Erythroblast (primary cell): Measurements from ENCODE around the gene RHOBTB3.
A peak's percentile ranks its signal among the peaks of the same experiment; 100 is the strongest.
"Not testable (repeated sequence)": the region's sequence is repeated elsewhere in the genome, so short reads cannot be mapped to it uniquely, and the experiment has no call there.

ENCODE experiments used
- DNase-seq, 2 experiments: peaks; one replicate each; lab custom pipeline; 2025; lab: John Stamatoyannopoulos, UW
- GATA1 ChIP-seq: IDR thresholded peaks from 2 replicates; pipeline ENCODE4 v1.6.1; 2011; ENCODE audit warnings: low read depth, mild to moderate bottlenecking, control low read depth, low read length, moderate library complexity
- POLR2A ChIP-seq: IDR thresholded peaks from 2 replicates; pipeline ENCODE4 v1.6.1; 2011; ENCODE audit warnings: mild to moderate bottlenecking, low read length

The RHOBTB3 gene

GRCh38 chr5:95801532-95801931 lies 70.4 kb downstream of the RHOBTB3 start:
- TF ChIP-seq POLR2A, result no peak
- no peak for TF ChIP-seq GATA1
- DNase-seq, result no peak

- no peak for TF ChIP-seq POLR2A
- TF ChIP-seq GATA1, result no peak
- DNase-seq, result no peak
These were observed 70.8 kb downstream of the RHOBTB3 start for GRCh38 chr5:95801961-95802360.

GRCh38 chr5:95803271-95804148 lies 72.4 kb downstream of the RHOBTB3 start:
- no peak for DNase-seq
- TF ChIP-seq POLR2A (no peak), GATA1 (no peak)

DNA sequence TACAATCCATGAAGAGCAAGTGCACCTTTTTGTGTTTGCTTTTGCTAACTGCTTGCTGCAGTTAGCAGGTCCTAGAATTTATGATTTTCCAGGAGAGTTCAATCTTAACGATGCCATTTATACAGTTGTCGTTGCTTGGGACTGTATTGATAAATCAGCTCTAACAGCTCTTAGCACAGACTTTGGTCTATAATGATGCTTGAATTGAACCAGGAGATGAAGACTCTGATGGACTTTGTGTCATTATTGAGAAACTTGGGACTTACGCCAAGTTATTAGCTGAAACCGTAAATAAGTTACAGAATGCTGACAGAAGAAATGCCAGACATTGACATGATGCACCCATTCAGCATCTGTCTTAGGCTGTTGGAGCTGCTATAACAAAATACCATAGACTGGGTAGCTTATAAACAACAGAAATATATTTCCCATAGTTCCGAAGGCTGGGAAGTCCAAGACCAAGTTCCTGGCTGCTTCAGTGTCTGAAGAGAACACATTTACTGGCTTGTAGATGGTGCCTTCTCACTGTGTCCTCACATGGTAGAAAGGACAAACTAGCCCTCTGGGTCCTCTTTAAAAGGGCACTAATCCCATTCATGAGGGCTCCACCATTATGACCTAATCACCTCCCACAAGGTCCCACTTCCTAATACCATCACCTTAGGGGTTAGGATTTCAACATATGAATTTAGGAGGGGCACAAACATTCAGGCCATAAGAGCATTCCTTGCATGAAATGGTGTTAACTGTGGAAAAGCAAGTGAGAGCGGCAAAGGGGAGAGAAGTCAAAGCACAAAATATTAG lies 73.8 kb downstream of the RHOBTB3 start:
- DNase-seq, result no peak
- TF ChIP-seq GATA1 (no peak), POLR2A (no peak)

GRCh38 chr5:95806687-95807086 lies 75.6 kb downstream of the RHOBTB3 start:
- DNase-seq, result no peak
- no peak for TF ChIP-seq POLR2A
- no peak for TF ChIP-seq GATA1

GRCh38 chr5:95808013-95808685 lies 77.0 kb downstream of the RHOBTB3 start:
- TF ChIP-seq POLR2A (no peak), GATA1 (no peak)
- no peak for DNase-seq

DNA sequence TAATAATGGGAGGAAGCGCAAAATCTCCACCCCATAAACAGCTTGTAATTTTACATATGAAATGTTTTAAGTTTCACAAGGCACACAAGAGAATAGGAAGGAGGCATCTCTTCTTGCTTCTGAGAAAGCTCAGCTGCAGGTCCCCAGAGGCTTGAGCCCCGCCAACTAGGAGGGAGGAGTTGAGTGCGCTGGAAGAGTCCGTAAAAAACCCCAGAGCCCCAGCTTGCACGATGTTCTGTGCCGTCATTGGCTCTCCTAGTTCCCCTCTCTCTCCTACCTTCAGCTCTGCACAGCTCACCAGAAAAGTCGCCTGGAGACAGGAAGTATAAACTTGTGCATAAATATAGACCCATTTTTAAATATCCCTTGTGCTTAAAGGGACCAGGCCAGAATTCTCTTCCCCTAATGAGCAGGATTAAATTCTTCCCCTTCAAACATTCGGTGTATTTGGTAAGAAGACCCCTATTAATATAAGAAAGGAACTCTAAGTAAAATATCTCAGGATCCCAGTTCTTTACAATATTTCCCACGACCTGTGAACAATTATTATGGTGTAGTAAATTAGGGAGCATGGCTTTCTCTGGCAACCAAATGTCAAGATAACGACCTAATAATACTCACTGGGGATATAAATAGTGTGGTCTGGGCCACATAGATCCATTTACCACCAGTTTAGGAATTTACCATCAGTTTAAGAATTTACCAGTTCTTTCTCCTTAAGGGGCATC lies 77.7 kb downstream of the RHOBTB3 start:
- DNase-seq, result peak; percentile 18 to 24
- TF ChIP-seq GATA1, result no peak
- TF ChIP-seq POLR2A, result no peak

- DNase-seq, result no peak
- no peak for TF ChIP-seq POLR2A
- TF ChIP-seq GATA1, result no peak
These were observed 78.4 kb downstream of the RHOBTB3 start for GRCh38 chr5:95809414-95809960.

DNA sequence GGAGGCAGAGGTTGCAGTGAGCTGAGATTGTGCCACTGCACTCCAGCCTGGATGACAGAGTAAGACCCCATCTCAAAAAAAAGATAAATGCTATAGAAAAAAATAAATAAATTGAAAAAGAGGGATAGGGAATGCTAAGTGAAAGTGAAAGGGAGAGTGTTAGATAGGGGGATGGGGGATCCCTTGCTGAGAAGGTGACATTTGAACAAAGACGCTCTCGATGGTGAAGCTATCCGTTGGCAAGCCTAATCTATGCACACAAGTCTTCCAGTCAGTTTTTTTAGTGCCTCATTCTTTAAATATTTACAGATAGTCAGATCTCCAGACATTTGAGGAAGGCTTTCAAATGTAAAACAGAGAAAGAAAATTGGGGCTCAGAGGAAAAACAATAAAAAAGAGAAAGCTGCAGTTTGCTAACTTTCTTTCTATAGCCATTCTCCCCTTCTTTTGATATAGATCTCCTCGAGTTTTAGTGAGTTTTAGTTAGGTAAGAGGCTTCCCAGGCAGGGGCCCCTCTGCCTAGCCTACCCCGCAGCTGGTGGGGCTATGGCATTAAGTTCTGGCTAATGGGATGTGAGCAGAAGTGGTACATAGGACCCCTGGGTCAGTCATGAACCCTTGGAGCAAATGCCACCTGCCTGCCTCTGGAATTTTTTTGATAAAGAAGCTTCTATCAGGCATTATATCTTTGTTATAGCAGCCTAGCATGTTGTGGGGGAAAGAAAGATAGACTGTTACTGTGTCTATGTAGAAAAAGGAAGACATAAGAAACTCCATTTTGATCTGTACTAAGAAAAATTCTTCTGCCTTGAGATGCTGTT lies 79.4 kb downstream of the RHOBTB3 start:
- TF ChIP-seq GATA1 (no peak), POLR2A (no peak)
- DNase-seq, result no peak

DNA sequence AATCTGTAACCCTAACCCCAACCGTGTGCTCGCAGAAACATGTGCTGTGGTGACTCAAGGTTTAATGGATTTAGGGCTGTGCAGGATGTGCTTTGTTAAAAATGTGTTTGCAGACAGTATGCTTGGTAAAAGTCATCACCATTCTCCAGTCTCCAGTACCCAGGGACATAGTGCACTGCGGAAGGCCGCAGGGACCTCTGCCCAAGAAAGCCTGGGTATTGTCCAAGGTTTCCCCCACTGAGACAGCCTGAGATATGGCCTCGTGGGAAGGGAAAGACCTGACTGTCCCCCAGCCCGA lies 79.9 kb downstream of the RHOBTB3 start:
- not testable (repeated sequence) for DNase-seq

GRCh38 chr5:95811461-95812073 lies 80.4 kb downstream of the RHOBTB3 start:
- not testable (repeated sequence) for DNase-seq

DNA sequence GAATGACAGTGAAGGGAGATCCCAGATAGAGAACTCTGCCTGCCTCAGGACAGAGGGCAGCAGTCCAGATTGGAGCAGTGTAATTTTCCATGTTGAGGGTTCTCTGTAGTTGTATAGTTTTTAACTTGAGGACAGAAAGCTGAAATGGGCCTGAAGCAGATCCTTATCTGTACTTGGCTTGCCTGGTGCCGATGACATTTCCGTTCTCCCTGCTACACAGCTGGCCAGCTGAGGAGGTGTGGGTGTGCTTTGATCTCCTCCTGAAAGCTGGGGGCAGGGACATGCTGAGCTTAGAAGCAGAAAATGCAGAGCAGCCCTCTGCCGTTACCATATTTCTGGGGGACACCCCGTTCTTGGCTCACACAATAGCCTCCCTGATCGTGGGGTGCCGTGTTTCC lies 80.9 kb downstream of the RHOBTB3 start:
- TF ChIP-seq GATA1 (no peak), POLR2A (no peak)
- DNase-seq, result peak; percentile 24 to 27

DNA sequence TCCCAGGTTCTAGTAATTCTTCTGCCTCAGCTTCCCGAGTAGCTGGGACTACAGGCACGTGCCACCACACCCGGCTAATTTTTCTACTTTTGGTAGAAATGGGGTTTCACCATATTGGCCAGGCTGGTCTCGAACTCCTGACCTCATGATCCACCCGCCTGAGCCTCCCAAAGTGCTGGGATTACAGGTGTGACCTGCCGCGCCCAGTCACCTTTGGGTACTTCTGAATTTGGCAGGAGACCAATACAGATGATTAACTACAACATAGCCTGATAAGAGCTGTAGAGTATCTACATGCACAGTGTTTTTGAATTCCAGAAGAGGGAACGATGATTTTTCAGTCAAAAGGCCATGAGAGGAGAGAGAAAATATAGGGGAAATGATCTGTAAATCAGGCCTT lies 81.9 kb downstream of the RHOBTB3 start:
- DNase-seq, result not testable (repeated sequence)
